ENCODE measurements around the gene DPP6. TPM values are rescaled to one million over a fixed set of nuclear protein-coding genes. Genes with fewer than 3 reads are reported as not detected.

DPP6 gene
- total and polyA plus RNA-seq, 10 donors, result 0.11 to 8.7 (median 3.0) TPM

DNA sequence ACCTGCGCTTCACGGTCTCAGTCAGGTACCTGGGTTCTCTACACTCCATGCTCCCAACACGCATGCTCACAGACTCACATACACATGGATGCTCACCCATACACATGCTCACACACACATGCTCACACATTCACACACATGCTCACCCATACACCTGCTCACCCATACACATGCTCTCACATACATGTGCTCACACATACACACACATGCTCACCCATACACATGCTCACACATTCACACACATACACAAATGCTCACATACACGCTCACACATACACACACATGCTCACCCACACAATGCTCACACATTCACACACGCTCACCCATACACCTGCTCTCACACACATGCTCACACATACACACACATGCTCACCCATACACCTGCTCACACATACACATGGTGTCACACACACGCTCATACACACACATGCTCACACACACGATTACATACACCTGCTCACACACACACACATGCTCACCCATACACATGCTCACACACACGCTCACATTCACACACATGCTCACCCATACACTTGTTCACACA lies 830.8 kb downstream of the DPP6 start:
- intact Hi-C loops (cut with DNase I; ENCODE audit: low total_unique reads), result no loop called here
- Histone ChIP-seq H3K27ac (no peak overlapping the region), H3K9me3 (no peaks in the 10 kb centered on the region), H3K4me3 (no peak overlapping the region), H3K27me3 (replicated peaks in 1 of 7) (peaks cover 0 to under 1% (median 0%) of the 10 kb centered on the region in 7 donors), H3K4me1 (no peaks in the 10 kb centered on the region), H3K36me3 (no peaks in the 10 kb centered on the region)
- 70 to 100% (median 98%) methylated on average over 8 of the region's 8 CpGs for WGBS, 5 donors
- TF ChIP-seq CTCF (IDR thresholded peaks at IDR 0.05 in 8 of 11, conservative IDR thresholded peaks at IDR 0.05 in 3 of 11), result no peak
- no peak for DNase-seq

DNA sequence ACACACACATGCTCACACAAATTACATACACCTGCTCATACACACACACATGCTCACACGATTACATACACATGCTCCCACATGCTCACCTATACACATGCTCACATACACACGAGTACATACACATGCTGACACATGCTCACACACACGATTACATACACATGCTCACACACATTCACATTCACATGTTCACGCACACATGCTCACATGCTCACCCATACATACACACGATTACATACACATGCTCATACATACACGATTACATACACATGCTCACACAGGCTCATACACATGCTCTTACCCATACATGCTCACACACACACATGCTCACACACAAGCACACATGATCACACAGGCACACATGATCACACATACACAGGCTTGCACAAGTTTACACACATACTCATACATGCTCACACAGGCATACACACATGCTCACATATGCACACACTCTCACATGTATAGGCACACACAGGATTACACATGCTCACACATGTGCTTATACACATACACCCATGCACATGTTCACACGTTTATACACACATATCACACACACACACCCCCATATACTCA lies 832.2 kb downstream of the DPP6 start:
- no peak for DNase-seq
- 91 to 96% (median 93%) methylated on average over 7 of the region's 7 CpGs for WGBS, 5 donors
- H3K36me3 ChIP-seq, result no peaks in the 10 kb centered on the region
- no peak overlapping the region for H3K4me3 ChIP-seq
- peaks cover 0 to 9% (median 3%) of the 10 kb centered on the region in 8 donors for H3K9me3 ChIP-seq
- no peak overlapping the region for H3K27ac ChIP-seq
- peaks cover 0 to 1% (median 0%) of the 10 kb centered on the region in 7 donors for H3K27me3 ChIP-seq (replicated peaks in 1 of 7)
- no peaks in the 10 kb centered on the region for H3K4me1 ChIP-seq
- no peak for TF ChIP-seq POLR2A (IDR thresholded peaks at IDR 0.05)
- TF ChIP-seq CTCF (IDR thresholded peaks at IDR 0.05 in 8 of 11, conservative IDR thresholded peaks at IDR 0.05 in 3 of 11), result no peak
- TF ChIP-seq POLR2AphosphoS5 (IDR thresholded peaks at IDR 0.05), result no peak
- intact Hi-C loops (cut with DNase I; ENCODE audit: low total_unique reads), result no loop called here

GRCh38 chr7:154886591-154886990 lies 834.4 kb downstream of the DPP6 start:
- Histone ChIP-seq H3K27me3 (replicated peaks in 1 of 7) (peaks cover 0 to 17% (median 0%) of the 10 kb centered on the region in 7 donors), H3K27ac (no peak overlapping the region), H3K4me3 (no peak overlapping the region), H3K9me3 (peaks cover 0 to 9% (median 3%) of the 10 kb centered on the region in 8 donors), H3K4me1 (no peaks in the 10 kb centered on the region), H3K36me3 (no peaks in the 10 kb centered on the region)
- DNase-seq, result no peak
- intact Hi-C loops (cut with DNase I; ENCODE audit: low total_unique reads), result no loop called here
- TF ChIP-seq POLR2A (IDR thresholded peaks at IDR 0.05), result no peak
- no peak for TF ChIP-seq CTCF (IDR thresholded peaks at IDR 0.05 in 8 of 11, conservative IDR thresholded peaks at IDR 0.05 in 3 of 11)
- TF ChIP-seq POLR2AphosphoS5 (IDR thresholded peaks at IDR 0.05), result no peak
- 62 to 79% (median 74%) methylated on average over 4 to 9 of the region's 9 CpGs for WGBS, 5 donors

DNA sequence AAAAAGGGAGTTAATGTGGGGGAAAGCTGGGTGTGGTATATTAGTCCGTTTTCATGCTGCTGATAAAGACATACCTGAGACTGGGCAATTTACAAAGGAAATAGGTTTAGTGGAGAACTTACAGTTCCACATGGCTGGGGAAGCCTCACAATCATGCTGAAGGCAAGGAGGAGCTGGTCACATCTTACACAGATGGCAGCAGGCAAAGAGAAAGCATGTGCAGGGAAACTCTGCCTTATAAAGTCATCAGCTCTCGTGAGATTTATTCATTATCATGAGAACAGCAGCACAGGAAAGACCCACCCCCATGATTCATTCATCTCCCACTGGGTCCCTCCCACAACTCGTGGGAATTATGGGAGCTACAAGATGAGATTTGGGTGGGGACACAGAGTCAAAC lies 836.5 kb downstream of the DPP6 start:
- H3K4me1 ChIP-seq, result no peaks in the 10 kb centered on the region
- no peak overlapping the region for H3K4me3 ChIP-seq
- intact Hi-C loops (cut with DNase I; ENCODE audit: low total_unique reads), result no loop called here
- WGBS, 5 donors, result 60 to 70% (median 66%) methylated on average over 3 of the region's 3 CpGs
- TF ChIP-seq POLR2A (IDR thresholded peaks at IDR 0.05) (no peak), POLR2AphosphoS5 (IDR thresholded peaks at IDR 0.05) (no peak), CTCF (IDR thresholded peaks at IDR 0.05 in 8 of 11, conservative IDR thresholded peaks at IDR 0.05 in 3 of 11) (no peak)
- no peak for DNase-seq
- no peaks in the 10 kb centered on the region for H3K36me3 ChIP-seq
- peaks cover 0 to 9% (median 3%) of the 10 kb centered on the region in 8 donors for H3K9me3 ChIP-seq
- no peak overlapping the region for H3K27ac ChIP-seq
- H3K27me3 ChIP-seq (replicated peaks in 1 of 7), result peaks cover 0 to 29% (median 0%) of the 10 kb centered on the region in 7 donors
